PC-9 (cell line): ENCODE results near the gene PPP1R3D.

Source experiments
- CTCF ChIP-seq: fragments of 200-600 bp; sonication (generic); conservative IDR thresholded peaks from 2 replicates; pipeline ENCODE4 v1.6.1; 2017; ENCODE audit warnings: mixed run types, antibody characterized with exemption, mild to moderate bottlenecking, moderate library complexity
- EZH2 ChIP-seq: fragments of 200-600 bp; sonication (generic); IDR thresholded peaks from 2 replicates; pipeline ENCODE4 v1.8.0; 2017; ENCODE audit warnings: antibody characterized with exemption, low read depth

- TF ChIP-seq CTCF (no peak), EZH2 (no peak)
Measured at GRCh38 chr20:59891581-59891980, 48.5 kb downstream of the PPP1R3D start.
